HG03045 (cell line): Measurements from ENCODE around the gene PLSCR4.
A peak's percentile ranks its signal among the peaks of the same experiment; 100 is the strongest.

Experiments
- ATAC-seq: cut with Tn5 transposase; IDR thresholded peaks from one replicate; pipeline ENCODE4 v1.9.1; 2021; ENCODE audit warnings: mild to moderate bottlenecking, moderate library complexity; ENCODE audit not compliant: unreplicated experiment

PLSCR4 gene

GRCh38 chr3:146196789-146197188 is 54.1 kb downstream of the PLSCR4 start:
- no peak for ATAC-seq

- ATAC-seq: no peak
These were observed 55.3 kb downstream of the PLSCR4 start for GRCh38 chr3:146195605-146196004.

- no peak for ATAC-seq
These were observed 55.9 kb downstream of the PLSCR4 start for GRCh38 chr3:146195030-146195429.

DNA sequence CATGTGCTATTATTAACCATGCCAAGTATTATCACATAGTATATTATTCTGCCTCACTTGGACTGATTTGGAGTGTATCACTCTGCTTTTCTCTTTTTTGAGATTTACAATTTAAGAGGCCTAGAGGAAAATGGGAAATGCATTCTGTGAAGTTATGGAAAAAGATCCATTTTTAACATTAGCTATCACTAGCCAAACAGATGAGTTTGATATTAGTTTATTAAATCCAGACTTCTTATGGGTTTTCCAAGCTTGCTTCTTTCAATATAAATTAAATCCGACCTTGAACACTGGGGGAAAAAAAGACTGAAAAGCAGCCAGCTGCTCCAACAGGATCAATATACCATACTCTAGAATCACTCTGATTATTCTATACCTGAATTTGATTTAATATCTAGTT is 59.9 kb downstream of the PLSCR4 start:
- no peak for ATAC-seq

DNA sequence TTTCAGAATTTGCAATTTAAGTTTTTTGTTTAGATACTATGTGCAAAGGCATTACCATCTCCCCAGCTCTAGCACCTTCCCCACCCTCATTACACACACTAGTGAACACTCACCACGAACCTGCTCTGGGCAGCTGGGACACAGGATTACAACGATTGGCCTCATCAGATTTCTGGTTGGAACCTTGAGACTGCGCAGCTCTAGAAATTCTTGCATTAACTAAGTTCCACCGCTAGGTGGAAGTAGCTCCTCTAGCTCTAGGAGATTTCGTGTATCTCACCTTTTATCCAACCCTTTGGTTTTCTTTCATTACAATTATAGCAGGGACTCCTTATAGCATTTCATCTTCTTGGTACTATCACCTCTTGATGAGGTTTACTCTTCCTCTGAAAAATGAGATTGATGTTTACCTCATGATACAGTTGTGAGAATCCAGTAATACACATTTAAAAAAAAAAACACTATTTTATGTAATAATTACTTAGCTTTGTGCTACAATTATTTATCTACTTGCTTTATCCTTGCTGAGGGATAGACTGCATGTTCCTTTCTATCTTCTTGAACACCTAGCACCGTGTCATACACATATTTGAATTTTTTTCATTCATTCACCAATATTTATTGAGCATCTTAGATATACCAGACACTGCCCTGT is 61.3 kb downstream of the PLSCR4 start:
- ATAC-seq: peak; percentile 89

DNA sequence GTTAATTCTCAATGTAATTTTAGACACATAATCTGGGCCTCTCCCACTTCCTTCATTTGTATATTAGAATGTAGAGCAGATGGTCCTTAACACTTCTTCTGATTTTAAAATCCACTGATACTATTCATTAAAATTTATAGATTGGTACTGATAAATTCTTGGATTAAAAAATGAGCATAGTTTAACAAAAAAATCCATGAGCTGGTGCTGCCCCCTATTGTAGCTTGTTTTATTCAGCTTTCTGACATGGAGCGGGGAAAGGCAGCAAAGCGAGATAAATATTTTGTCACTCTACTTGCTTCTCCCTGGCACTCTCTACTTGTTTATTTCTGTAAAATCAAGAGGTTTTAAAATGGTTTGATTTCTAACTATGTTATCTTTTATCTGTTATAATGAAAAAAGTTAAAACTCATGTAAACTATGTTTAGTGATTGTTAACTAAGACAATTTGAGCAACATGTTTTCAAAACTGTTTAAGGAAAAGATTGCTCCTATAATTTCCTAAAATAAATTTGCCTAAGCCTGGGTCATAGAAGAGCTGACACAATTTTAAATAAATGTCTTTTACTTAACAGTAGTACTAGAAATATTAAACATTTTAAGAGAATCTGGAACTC is 63.5 kb downstream of the PLSCR4 start:
- no peak for ATAC-seq

DNA sequence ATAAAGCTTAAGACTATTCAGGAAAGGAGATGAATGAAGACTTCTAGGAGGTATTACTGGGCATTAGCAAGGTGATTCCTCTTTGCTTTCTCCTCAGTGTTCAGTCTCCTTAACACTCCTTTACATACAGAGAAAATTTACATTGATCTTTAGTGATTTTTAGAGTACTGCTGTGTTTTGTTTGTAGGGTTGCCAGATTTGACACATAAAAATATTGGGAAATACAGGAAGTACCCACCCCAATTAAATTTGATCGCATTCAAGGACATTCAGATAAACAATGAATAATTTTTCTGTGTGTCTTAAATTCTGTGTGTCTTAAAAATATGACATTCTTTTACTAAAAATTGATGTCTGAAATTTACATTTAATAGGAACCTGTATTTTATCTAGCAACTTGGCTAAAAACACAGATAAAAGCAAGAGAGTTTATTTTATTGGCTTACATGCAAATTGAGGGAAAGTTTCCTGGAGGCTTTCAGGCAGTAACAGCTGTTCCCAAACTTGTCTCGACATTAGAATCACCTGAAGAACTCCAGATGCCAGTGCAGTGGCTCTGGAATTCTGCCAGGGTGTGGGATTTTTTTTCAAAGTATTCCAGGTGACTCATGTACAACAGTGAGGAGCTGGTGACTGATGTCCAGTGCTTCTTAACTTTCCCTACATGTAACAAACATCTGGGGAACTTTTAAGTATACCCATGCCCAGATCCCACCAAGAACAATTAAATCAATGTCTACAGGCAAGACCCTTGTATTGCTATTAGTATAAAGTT is 66.5 kb downstream of the PLSCR4 start:
- ATAC-seq: no peak

DNA sequence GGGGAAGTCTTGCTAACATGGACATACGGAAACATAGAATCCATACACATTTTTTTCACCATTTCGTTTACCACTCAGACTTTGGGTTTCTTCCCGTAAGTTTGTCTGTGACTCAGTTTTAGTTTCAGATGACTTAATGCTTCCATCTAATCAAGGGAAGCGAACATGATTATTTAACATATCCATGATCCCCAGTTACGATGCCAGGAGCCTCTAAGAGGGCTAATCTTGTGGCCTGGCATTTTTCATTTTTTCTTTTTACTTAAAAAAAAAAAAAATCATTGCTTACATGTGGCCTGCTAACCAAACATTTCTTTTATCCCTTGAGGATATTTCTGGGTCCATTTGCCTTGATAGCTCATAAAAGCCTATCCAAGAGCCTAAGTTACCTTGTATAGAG is 69.7 kb downstream of the PLSCR4 start:
- ATAC-seq: no peak

DNA sequence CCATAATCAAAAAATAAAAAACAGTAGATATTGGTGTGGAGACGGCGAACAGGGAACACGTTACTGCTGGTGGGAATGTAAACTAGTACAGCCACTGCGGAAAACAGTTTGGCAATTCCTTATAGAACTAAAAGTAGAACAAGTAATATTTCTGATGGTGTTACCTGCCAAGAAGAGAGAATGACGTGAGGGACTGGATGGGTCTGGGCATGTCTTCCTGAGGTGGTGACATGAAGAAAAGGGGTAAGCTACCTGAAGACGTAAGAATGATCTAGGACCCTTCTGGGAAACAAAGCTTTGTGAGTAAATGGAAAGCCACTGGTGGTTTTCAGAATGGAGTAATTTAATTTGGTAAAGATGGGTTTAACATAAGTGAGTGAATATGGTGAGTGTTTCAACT is 70.5 kb downstream of the PLSCR4 start:
- no peak for ATAC-seq

GRCh38 chr3:146178006-146178689 is 72.8 kb downstream of the PLSCR4 start:
- no peak for ATAC-seq

GRCh38 chr3:146177519-146177918 is 73.4 kb downstream of the PLSCR4 start:
- no peak for ATAC-seq

- ATAC-seq: no peak
These were observed 73.8 kb downstream of the PLSCR4 start for GRCh38 chr3:146177072-146177471.

DNA sequence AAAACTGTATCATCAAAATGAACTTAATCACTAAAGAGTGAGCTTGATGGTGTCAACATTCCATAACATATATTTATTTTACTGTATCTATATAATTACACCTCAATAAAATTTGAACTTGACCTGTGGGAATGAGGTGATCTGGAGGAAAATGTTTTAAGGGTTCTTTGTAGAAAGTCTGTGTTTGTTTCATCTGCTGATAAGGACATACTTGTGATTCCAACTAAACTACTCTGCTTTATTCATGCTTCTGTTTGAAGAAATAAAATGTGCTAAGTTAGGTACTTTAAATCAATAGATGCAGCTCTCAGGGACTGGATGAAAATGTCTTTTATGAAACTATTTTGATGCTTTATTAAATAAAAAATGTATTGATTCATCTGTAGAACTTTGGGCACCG is 78.3 kb downstream of the PLSCR4 start:
- ATAC-seq: no peak

DNA sequence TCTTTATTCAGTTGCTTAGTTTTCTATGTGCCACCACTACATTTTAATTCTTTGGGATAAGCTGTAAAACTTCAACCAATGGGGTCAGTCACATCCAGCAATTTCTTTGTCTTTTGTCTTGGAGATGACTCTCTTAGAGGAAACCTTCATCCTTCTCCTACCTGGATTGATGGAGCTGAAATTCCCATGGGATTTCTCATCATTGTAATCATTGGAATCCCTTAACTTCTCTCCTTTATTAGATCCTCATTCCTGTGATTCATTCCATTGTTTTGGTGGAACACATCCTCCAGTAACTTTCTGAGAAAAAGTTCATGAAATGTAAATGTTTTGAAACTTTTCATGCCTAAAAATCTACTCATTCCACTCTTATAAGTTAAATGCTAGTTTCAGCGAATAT is 80.3 kb downstream of the PLSCR4 start:
- ATAC-seq: no peak

DNA sequence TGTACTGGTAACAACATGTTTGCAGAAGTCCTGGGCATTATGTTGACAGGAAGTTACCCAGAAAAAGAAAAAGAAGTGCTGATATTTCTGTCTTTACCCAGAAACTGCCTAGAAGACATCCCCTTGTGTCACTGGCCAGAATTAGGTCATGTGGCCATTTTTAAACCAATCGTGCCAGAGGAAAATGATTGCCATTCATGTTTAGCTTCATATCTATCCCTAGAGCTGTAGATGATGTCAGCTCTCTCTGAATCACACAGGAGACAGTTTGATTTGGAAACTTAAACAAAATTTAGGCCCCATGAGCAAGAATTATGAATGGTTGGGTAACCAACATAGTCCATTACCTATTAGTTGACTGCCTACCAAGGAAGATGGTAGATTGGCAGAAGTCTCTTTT is 81.0 kb downstream of the PLSCR4 start:
- ATAC-seq: no peak

DNA sequence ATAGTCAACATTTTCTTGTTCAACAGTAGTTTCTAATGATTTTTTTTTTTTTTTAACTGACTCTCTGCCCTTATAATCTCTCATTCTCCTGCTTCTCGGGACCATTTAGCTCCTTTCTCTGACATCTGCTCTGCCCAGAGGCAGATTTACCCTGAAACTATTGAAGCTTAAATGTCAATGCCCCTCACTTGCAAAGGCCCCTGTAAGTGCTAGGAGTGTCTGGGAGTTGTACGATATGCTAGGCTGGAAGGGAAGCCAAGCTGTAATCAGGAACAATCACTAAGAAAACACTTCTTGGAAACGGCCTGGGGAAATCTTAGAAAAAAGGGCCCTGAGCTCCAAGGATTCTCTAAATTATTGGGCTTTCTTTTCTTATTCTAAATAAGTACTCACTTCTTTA is 84.1 kb downstream of the PLSCR4 start:
- no peak for ATAC-seq

GRCh38 chr3:146166415-146166821 is 84.5 kb downstream of the PLSCR4 start:
- no peak for ATAC-seq

DNA sequence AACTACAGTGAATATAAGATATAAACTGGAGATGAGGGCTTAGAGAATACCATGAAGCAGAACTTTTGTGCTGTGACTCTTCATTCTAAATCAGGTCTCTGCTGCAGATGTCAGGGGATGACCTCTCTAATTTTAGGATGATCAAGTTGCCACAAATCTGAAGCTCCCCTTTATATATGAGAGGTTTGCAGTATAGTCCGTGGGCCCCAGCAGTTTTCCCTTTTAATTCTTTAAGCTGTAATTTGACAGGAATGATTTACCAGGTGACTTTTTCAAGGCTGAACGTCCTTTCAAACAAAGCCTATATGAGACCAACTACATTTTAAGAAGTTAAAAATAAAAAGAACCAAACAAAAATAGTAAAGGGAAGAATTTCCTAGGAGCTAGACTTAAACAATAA is 85.0 kb downstream of the PLSCR4 start:
- ATAC-seq: no peak

DNA sequence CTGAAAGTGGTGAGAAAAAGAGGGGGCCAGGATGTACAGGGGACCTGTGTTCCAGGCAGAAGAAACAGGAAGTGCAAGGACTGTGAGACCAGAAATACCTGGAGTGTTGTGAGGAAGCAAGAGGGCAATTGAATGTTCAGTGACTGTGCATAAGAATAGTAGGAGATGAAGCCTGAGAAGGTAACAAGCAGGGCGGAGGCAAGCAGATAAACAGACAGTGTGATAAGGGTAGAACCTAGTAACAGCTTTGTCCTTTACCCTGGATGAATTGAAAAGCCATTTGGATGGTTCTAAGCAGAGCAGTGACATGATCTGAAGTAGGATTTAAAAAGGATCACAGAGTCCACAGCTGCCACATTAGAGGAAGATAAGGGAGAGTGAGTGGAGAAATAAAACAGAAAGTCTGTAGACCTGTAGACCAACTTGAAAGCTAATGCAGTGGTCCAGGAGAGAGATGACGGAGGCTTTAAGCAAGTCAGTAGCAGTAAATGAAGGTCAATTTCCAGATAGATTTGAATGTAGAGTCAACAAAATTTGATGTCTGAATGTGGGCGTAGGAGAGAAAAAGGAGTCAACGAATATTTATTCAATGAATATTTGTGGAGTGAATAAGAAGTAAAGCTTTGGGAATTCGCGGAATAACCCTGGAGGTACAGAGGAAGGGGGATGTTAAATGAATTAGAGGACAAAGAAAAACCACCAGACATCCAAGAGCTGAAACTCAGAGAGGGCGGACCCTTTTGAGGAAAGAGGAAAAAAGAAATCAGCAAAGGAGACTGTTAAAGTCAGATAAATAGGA is 85.7 kb downstream of the PLSCR4 start:
- ATAC-seq: no peak

- ATAC-seq: no peak
These were observed 86.4 kb downstream of the PLSCR4 start for GRCh38 chr3:146164506-146164905.

- no peak for ATAC-seq
These were observed 86.8 kb downstream of the PLSCR4 start for GRCh38 chr3:146164071-146164470.
